AG04450 (cell line): ENCODE measurements around the gene PDZD2. TPM values are rescaled to one million over a fixed set of nuclear protein-coding genes. Genes with fewer than 3 reads are reported as not detected.

ENCODE experiments used
- CTCF ChIA-PET: fragments of 300-600, 350-600 bp; formaldehyde crosslinking; extraction: SDS; loops from one replicate; lab custom pipeline; 2022; ENCODE audit warnings: antibody characterized with exemption, inconsistent platforms; lab: Charles Lee
- POLR2A ChIA-PET: fragments of 350-600 bp; formaldehyde crosslinking; extraction: SDS; loops from one replicate; lab custom pipeline; 2021; ENCODE audit warnings: antibody characterized with exemption, inconsistent platforms; lab: Yijun Ruan, JAX
- DNase-seq: peaks from one replicate; pipeline ENCODE4 v3.0.0-alpha.2; 2011; ENCODE audit warnings: low read depth, low spot score
- H3K27ac ChIP-seq: one replicate; pipeline ENCODE4 v1.5.1; 2012; ENCODE audit warnings: low read depth, low read length, control low read depth
- H3K27me3 ChIP-seq: one replicate; pipeline ENCODE4 v1.6.0; 2012; ENCODE audit warnings: low read length; ENCODE audit not compliant: control insufficient read depth, insufficient read depth
- H3K4me3 ChIP-seq: 2 replicates; pipeline ENCODE4 v1.5.1; 2011; ENCODE audit warnings: mild to moderate bottlenecking, low read depth, low read length, control low read depth
- H3K9me3 ChIP-seq: 2 replicates; pipeline ENCODE4 v1.5.1; 2012; ENCODE audit warnings: low read length; ENCODE audit not compliant: control insufficient read depth, insufficient read depth
- CTCF ChIP-seq: IDR thresholded peaks from 2 replicates; pipeline ENCODE4 v1.5.1; 2011; ENCODE audit warnings: low read depth, low read length, control low read depth, inconsistent platforms
- polyA plus RNA-seq: library from polyadenylated mRNA; depleted of rRNA; stranded (reverse); fragments of >200 nt; gene quantifications from 2 replicates; pipeline ENCODE4 v1.2.3, GENCODE V29; 2011

Gene PDZD2
- polyA plus RNA-seq, 1 experiment: 0.40 TPM

- ChIA-PET POLR2A (no interaction called here), CTCF (no interaction called here)
- Histone ChIP-seq H3K9me3 (no peaks in the 10 kb centered on the region), H3K4me3 (no peak overlapping the region), H3K27ac (no peak overlapping the region), H3K27me3 (no peaks in the 10 kb centered on the region)
- no peak for TF ChIP-seq CTCF
- DNase-seq: no peak
Measured at GRCh38 chr5:32147959-32148358, 509.0 kb downstream of the PDZD2 start.

GRCh38 chr5:32150366-32150765 is 511.4 kb downstream of the PDZD2 start:
- Histone ChIP-seq H3K4me3 (no peak overlapping the region), H3K27me3 (no peaks in the 10 kb centered on the region), H3K27ac (no peak overlapping the region), H3K9me3 (no peaks in the 10 kb centered on the region)
- no peak for DNase-seq
- ChIA-PET POLR2A (interaction anchor here (0.6 to 0.7 kb wide), 2 partner anchors 28 to 1284 kb away, joined by 5 to 6 read pairs; no protein-coding TSS in a partner anchor), CTCF (no interaction called here)
- no peak for TF ChIP-seq CTCF

- Histone ChIP-seq H3K9me3 (no peaks in the 10 kb centered on the region), H3K27me3 (no peaks in the 10 kb centered on the region), H3K4me3 (no peak overlapping the region), H3K27ac (no peak overlapping the region)
- DNase-seq: no peak
- no peak for TF ChIP-seq CTCF
- CTCF ChIA-PET: interaction anchor here (1.3 kb wide), 1 partner anchor 7 kb away, joined by 3 read pairs; no protein-coding TSS in a partner anchor
- POLR2A ChIA-PET: interaction anchor here (0.7 kb wide), 1 partner anchor 23 kb away, joined by 10 read pairs; no protein-coding TSS in a partner anchor
Measured at GRCh38 chr5:32151198-32151597, 512.3 kb downstream of the PDZD2 start.

- Histone ChIP-seq H3K9me3 (no peaks in the 10 kb centered on the region), H3K4me3 (no peak overlapping the region), H3K27me3 (no peaks in the 10 kb centered on the region), H3K27ac (no peak overlapping the region)
- DNase-seq: no peak
- no peak for TF ChIP-seq CTCF
- ChIA-PET POLR2A (interaction anchor here (0.5 kb wide), 1 partner anchor 69 kb away, joined by 3 read pairs; no protein-coding TSS in a partner anchor), CTCF (no interaction called here)
Measured at GRCh38 chr5:32153723-32154122, 514.8 kb downstream of the PDZD2 start.

GRCh38 chr5:32155211-32155610 is 516.3 kb downstream of the PDZD2 start:
- POLR2A ChIA-PET: no interaction called here
- no peak overlapping the region for H3K4me3 ChIP-seq
- CTCF ChIA-PET: no interaction called here
- no peak for TF ChIP-seq CTCF
- H3K9me3 ChIP-seq: no peaks in the 10 kb centered on the region
- H3K27me3 ChIP-seq: no peaks in the 10 kb centered on the region
- DNase-seq: no peak
- no peak overlapping the region for H3K27ac ChIP-seq
